OCI-LY3 (cell line): ENCODE results near the gene SP100.

Experiments
- EZH2phosphoT487 ChIP-seq: fragments of 200-600 bp; shearing (Covaris generic); IDR thresholded peaks from 2 replicates; pipeline ENCODE4 v1.6.1; 2018; ENCODE audit warnings: antibody characterized with exemption, mixed run types, low read depth
- TF ChIP-seq, protein P1 (sequence below): fragments of 200-600, 300-600 bp; sonication (generic); IDR thresholded peaks from 2 replicates; pipeline ENCODE4 v1.5.1; 2014; ENCODE audit warnings: antibody characterized with exemption, low read length, low read depth

DNA sequence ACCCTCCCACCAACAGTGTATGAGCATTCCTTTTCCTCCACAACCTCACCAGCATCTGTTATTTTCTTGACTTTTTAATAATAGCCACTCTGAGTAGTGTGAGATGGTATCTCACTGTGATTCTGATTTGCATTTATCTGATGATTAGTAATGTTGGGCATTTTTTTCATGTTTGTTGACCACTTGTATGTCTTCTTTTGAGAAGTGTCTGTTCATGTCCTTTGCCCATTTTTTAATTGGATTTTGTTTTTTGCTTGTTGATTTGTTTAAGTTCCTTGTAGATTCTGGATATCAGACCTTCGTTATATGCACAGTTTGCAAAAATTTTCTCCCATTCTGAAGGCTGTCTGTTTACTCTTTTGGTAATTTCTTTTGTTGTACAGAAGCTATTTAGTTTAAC lies 59.1 kb downstream of the SP100 start:
- TF ChIP-seq, protein P1, sequence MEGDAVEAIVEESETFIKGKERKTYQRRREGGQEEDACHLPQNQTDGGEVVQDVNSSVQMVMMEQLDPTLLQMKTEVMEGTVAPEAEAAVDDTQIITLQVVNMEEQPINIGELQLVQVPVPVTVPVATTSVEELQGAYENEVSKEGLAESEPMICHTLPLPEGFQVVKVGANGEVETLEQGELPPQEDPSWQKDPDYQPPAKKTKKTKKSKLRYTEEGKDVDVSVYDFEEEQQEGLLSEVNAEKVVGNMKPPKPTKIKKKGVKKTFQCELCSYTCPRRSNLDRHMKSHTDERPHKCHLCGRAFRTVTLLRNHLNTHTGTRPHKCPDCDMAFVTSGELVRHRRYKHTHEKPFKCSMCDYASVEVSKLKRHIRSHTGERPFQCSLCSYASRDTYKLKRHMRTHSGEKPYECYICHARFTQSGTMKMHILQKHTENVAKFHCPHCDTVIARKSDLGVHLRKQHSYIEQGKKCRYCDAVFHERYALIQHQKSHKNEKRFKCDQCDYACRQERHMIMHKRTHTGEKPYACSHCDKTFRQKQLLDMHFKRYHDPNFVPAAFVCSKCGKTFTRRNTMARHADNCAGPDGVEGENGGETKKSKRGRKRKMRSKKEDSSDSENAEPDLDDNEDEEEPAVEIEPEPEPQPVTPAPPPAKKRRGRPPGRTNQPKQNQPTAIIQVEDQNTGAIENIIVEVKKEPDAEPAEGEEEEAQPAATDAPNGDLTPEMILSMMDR = no peak
- no peak for TF ChIP-seq EZH2phosphoT487
